Measurements from ENCODE around the gene PLAA.

Gene PLAA

DNA sequence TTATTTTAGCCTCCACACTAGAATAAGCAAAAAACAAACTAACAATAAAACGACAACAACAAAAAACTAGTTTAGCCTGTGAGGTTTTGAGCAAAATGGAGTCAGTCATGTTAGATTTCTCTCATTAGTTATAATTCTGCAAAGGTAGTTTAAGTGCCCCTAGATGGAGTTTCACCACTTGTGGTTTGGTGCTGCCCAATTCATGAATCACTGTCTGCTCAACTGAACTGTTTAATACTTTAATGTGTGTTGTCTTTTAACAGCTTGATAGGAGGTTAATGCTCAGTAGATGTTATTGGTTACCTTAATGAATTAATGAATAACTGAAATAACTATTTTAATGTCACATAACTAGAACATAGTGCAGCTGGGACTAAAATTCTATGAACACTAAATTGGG, 3.5 kb upstream of the PLAA start:
- no peak overlapping the region for H3K4me3 ChIP-seq (ENCODE audit: low read depth, low read length)
- TF ChIP-seq, protein P1, sequence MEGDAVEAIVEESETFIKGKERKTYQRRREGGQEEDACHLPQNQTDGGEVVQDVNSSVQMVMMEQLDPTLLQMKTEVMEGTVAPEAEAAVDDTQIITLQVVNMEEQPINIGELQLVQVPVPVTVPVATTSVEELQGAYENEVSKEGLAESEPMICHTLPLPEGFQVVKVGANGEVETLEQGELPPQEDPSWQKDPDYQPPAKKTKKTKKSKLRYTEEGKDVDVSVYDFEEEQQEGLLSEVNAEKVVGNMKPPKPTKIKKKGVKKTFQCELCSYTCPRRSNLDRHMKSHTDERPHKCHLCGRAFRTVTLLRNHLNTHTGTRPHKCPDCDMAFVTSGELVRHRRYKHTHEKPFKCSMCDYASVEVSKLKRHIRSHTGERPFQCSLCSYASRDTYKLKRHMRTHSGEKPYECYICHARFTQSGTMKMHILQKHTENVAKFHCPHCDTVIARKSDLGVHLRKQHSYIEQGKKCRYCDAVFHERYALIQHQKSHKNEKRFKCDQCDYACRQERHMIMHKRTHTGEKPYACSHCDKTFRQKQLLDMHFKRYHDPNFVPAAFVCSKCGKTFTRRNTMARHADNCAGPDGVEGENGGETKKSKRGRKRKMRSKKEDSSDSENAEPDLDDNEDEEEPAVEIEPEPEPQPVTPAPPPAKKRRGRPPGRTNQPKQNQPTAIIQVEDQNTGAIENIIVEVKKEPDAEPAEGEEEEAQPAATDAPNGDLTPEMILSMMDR (conservative IDR thresholded peaks at IDR 0.05; ENCODE audit: low read depth, low read length), result no peak
- no peak for DNase-seq (ENCODE audit: low read depth)

DNA sequence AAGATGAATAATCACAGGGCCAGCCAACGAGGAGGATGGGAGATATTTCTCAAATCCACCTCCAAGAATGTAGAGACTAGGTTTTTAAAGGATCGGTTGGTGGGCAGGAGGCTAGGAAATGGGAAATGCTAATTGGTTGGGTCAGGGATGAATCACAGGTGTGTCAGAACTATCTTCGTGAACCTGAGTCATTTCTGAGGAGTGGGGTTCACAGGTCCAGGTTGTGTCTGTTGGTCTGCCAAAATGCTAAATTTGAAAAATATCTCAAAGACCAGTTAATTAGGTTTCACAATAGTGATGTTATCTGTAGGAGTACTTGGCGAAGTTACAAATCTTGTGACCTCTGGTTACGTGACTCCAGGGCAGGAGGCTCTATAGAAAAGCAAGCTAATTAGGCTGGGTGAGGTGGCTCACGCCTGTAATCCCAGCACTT, 2.6 kb upstream of the PLAA start:
- H3K4me3 ChIP-seq (ENCODE audit: low read depth, low read length), result no peak overlapping the region
- DNase-seq (ENCODE audit: low read depth), result no peak
- TF ChIP-seq, protein P1 (conservative IDR thresholded peaks at IDR 0.05; ENCODE audit: low read depth, low read length), result no peak

DNA sequence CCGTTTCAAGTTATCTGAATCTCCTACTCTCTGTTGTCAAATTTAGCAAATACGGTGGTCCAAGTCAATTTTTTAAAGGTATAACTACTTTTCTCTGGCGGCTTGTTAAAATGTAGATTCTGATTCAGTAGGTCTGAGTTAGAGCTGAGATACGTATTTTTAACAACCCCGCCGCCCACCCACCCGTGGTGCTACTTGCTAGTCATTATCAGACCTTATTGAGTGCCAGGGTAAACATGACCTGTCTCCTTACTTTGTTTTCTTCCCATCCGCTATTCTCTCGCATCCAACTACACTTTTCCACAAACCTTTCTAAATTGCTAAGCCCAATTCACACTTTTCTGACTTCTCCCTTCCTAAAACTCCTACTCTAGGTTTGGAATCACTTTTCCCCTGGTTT, 694 bp upstream of the PLAA start:
- TF ChIP-seq, protein P1 (conservative IDR thresholded peaks at IDR 0.05; ENCODE audit: low read depth, low read length), result no peak
- no peak for DNase-seq (ENCODE audit: low read depth)

DNA sequence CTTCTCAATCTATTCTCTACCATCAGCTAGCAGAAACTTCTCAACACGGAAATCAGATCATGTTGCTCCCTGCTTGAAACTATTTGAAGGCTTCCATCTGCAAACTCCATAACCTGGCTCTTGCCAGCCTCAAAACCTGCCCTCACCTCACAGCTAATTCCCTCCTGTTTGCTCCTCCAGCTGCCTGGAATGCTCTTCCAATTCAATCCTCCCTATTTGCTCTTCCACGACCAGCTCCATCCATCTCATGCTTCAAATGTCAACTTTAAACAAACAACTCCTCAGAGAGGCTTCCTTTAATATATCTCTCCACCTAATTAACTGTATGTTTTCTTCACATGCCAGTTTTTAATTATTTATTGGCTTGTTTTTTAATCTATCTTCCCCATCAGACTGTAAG, 1.5 kb downstream of the PLAA start:
- TF ChIP-seq, protein P1 (conservative IDR thresholded peaks at IDR 0.05; ENCODE audit: low read depth, low read length), result no peak
- DNase-seq (ENCODE audit: low read depth), result no peak
- peak overlapping the region; percentile 99 for H3K4me3 ChIP-seq (ENCODE audit: low read depth, low read length)

More for the DNA sequence above, 694 bp upstream of the PLAA start:
- peak overlapping the region; percentile 99 for H3K4me3 ChIP-seq (ENCODE audit: low read depth, low read length)

DNA sequence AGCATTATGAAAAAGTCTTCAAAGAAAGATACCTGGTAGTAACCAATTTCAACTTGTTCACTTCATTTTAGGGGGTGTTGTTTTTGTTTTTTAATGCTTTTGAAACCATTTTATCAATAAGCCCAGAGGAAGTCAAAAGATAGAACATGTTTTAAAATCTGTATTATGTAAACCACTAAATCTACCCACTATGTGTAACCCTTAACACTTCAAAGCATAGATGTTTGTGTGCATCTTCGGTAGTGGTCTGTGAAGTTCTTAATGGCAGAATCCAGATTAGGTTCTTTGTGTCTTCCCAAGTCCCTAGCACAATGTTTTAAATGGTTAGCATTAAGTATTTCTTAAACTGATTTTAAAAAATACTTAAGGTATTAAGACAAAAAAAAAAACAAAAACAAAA, 6.3 kb downstream of the PLAA start:
- no peak overlapping the region for H3K4me3 ChIP-seq (ENCODE audit: low read depth, low read length)
- TF ChIP-seq, protein P1 (conservative IDR thresholded peaks at IDR 0.05; ENCODE audit: low read depth, low read length), result no peak

DNA sequence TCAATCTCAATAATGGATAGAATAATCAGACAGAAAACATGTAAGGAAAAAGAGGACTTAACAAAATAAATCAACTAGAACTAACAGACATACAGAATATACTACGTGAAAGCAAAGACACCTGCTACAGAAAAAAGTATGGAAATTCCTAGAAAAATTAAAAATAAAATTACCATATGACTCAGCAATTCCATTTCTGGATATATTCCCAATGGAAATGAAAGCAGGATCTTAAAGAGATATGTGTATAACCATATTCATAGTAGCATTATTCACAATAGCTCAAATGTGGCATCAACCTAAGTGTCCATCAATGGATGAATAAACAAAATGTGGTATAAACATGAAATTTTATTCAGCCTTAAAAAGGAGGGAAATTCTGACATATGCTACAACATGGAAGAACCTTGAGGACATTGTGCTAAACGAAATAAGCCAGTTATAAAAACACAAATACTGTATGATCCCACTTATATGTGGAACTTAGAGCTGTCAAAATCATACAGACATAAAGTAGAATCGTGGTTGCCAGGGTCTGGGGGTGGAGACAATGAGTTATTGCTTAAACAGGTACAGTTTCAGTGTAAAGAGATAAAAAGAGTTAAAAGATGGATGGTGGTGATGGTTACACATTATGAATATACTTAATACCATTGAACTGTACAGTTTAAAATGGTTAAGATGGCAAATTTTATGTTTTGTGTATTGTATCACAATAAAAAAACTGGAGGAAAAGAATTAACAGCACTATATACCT, 6.9 kb downstream of the PLAA start:
- no peak overlapping the region for H3K4me3 ChIP-seq (ENCODE audit: low read depth, low read length)
- no peak for DNase-seq (ENCODE audit: low read depth)
- TF ChIP-seq, protein P1 (conservative IDR thresholded peaks at IDR 0.05; ENCODE audit: low read depth, low read length), result no peak

More for the DNA sequence above, 6.3 kb downstream of the PLAA start:
- DNase-seq (ENCODE audit: low read depth), result no peak

DNA sequence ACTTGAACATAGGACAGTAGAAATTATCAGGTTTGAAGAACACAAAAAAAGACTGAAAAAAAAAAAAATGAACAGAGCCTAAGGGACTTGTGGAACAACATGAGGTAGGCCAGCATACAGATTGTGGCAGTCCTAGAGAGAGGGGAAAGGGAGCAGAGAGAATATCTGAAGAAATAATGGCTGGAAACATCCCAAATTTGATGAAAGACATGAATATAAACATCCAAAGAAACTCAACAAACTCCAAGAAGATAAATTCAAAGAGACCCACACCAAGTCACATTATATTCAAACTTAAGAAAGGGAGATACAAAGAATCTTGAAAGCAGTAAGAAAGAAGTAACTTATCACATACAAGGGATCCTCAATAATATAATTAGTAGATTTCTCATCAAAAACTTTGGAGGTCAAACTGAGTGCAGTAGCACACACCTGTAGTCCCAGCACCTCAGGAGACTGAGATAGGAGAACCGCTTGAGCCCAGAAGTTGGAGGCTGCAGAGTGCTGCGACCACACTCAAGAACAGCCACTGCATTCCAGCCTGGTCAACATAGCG, 9.1 kb downstream of the PLAA start:
- H3K4me3 ChIP-seq (ENCODE audit: low read depth, low read length), result no peak overlapping the region
- DNase-seq (ENCODE audit: low read depth), result no peak
- TF ChIP-seq, protein P1 (conservative IDR thresholded peaks at IDR 0.05; ENCODE audit: low read depth, low read length), result no peak
